ENCODE data around the gene GAL3ST2. TPM values are rescaled to one million over a fixed set of nuclear protein-coding genes. Genes with fewer than 3 reads are reported as not detected.
"Not testable (repeated sequence)": the region's sequence is repeated elsewhere in the genome, so short reads cannot be mapped to it uniquely, and the experiment has no call there.

The GAL3ST2 gene
- total RNA-seq, 2 experiments from 2014 or later, result 0.20 TPM; not detected in 1

GRCh38 chr2:241796209-241796608 is 19.6 kb downstream of the GAL3ST2 start:
- ATAC-seq (no peak), DNase-seq (peak; percentile 30)
- peaks cover 2% of the 10 kb centered on the region for H3K9me3 Mint-ChIP-seq (ENCODE audit: low read depth)
- H3K36me3 Mint-ChIP-seq, result no peaks in the 10 kb centered on the region
- CTCF ChIA-PET, result no interaction called here
- no peak overlapping the region for H3K27ac Mint-ChIP-seq
- no peak overlapping the region for H3K4me3 Mint-ChIP-seq
- H3K27me3 Mint-ChIP-seq, result peaks cover 5% of the 10 kb centered on the region
- H3K4me1 Mint-ChIP-seq, result no peaks in the 10 kb centered on the region

DNA sequence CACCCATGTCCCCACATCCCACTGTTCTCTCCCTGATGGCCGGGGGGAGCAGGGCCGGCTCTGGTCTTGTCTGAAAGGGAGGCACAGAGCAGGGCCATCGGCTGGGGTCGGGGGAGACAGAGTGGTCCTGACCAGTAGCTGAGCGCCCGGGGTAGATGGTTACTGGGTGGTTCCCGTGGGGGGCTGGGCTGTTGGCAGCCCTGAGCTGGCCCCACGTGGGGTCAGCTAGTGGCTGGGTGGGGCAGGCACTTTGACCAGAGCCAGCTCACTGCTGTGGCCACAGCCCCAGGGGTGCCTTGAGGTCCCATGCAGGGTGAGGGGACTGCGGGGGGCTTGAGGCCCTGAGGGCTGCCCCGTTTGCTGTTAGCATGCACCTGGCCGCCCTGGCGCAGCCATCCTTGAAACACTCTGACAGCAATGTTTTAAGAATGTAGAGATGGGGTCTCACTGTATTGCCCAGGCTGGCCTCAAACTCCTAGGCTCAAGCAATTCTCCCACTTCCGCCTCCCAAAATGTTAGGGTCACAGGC is 20.1 kb downstream of the GAL3ST2 start:
- CTCF ChIA-PET, result no interaction called here
- DNase-seq (peak; percentile 37), ATAC-seq (no peak)
- Mint-ChIP-seq H3K36me3 (no peaks in the 10 kb centered on the region), H3K4me1 (no peaks in the 10 kb centered on the region), H3K4me3 (no peak overlapping the region), H3K27me3 (peaks cover 5% of the 10 kb centered on the region), H3K27ac (no peak overlapping the region), H3K9me3 (ENCODE audit: low read depth) (peaks cover 2% of the 10 kb centered on the region)

DNA sequence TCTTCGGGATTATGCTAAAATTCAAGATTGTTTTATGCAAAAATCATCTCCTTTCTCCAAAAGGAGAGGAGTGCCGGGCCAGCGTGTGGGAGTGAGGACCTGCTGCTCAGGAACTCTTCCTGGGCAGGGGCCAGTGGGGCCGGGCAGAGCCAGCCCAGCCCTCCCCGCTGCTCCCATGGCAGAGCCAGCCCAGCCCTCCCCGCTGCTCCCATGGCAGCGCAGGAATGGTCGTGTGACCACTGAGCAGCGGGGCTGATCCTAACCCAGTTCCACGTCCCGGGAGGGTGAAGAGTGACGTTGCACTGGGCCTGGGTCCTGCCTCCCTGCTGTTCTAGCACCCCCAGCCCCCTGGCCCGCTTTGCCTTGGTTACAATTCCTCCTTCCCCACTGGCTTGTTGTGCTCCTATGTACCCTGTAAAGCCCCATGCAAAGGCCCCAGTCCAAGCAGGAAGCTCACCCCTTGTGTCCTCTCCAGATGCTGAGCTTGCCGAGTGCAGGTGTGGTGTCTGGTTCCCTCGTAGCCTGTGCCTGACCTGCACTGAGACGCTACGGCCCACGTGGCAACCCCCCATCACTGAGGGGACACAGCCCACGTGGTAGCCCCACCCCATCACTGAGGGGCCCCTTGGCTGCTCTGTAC is 20.9 kb downstream of the GAL3ST2 start:
- CTCF ChIA-PET, result no interaction called here
- Mint-ChIP-seq H3K4me1 (no peaks in the 10 kb centered on the region), H3K27ac (no peak overlapping the region), H3K27me3 (peaks cover 5% of the 10 kb centered on the region), H3K9me3 (ENCODE audit: low read depth) (no peaks in the 10 kb centered on the region), H3K4me3 (no peak overlapping the region), H3K36me3 (no peaks in the 10 kb centered on the region)
- ATAC-seq (no peak), DNase-seq (peak; percentile 37)

GRCh38 chr2:241798081-241798630 is 21.5 kb downstream of the GAL3ST2 start:
- no peak overlapping the region for H3K4me3 Mint-ChIP-seq
- no peaks in the 10 kb centered on the region for H3K9me3 Mint-ChIP-seq (ENCODE audit: low read depth)
- H3K27me3 Mint-ChIP-seq, result peaks cover 5% of the 10 kb centered on the region
- no peak overlapping the region for H3K27ac Mint-ChIP-seq
- H3K36me3 Mint-ChIP-seq, result no peaks in the 10 kb centered on the region
- ATAC-seq, result no peak
- no peaks in the 10 kb centered on the region for H3K4me1 Mint-ChIP-seq
- CTCF ChIA-PET, result no interaction called here
- peak; percentile 40 for DNase-seq

DNA sequence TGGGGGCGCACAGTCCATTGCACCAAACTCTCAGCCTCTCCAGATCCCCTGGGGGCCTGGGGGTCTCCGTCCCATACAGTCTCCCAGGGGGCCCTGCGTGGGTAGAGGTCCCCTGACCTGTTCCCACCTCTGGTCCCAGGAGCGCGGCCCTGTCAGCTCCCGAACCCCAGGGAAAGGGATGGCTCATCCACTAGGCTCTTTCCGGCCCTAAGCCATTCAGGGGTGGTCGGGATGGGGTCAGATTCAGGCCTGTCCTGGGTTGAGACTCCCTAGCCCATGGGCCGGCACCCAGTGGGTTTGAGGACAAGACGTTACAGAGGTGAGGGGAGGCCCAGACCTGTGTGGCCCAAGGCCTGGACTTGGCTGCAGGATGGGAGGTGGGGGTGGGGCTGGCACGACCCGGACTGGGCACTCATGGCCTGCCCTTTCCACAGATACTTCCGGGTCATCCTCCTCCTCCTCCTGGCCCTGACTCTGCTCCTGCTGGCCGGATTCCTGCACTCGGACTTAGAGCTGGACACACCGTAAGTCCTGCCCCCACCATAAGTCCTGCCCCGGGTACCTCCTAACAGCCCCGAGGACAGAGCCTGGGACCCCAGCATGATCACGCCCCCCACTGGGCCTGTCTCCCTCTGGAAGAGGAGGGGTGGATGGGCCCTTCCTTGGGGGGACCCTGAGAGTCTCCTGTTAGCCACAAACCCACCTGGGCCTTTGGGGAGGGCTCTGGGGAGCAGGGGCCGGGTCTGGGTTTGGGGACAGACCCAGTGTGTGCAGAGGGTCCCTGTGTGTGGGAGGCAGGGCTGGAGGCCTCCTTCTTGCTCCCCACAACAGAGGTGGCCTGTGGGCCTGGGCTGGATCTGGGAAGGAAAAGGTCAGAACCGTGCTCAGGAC is 22.3 kb downstream of the GAL3ST2 start:
- ATAC-seq, result no peak
- CTCF ChIA-PET, result no interaction called here
- Mint-ChIP-seq H3K27ac (no peak overlapping the region), H3K36me3 (no peaks in the 10 kb centered on the region), H3K4me1 (peaks cover 3% of the 10 kb centered on the region), H3K4me3 (no peak overlapping the region), H3K9me3 (ENCODE audit: low read depth) (no peaks in the 10 kb centered on the region), H3K27me3 (peaks cover 8% of the 10 kb centered on the region)
- no peak for DNase-seq

GRCh38 chr2:241799522-241800197 is 23.0 kb downstream of the GAL3ST2 start:
- Mint-ChIP-seq H3K4me1 (peaks cover 5% of the 10 kb centered on the region), H3K4me3 (no peak overlapping the region), H3K36me3 (no peaks in the 10 kb centered on the region), H3K9me3 (ENCODE audit: low read depth) (no peaks in the 10 kb centered on the region), H3K27me3 (peaks cover 10% of the 10 kb centered on the region), H3K27ac (no peak overlapping the region)
- CTCF ChIA-PET, result no interaction called here
- DNase-seq, result peak; percentile 33
- ATAC-seq, result no peak

GRCh38 chr2:241800198-241800903 is 23.7 kb downstream of the GAL3ST2 start:
- ATAC-seq; DNase-seq; H3K36me3 Mint-ChIP-seq; H3K27ac Mint-ChIP-seq; H3K4me1 Mint-ChIP-seq; H3K4me3 Mint-ChIP-seq; H3K9me3 Mint-ChIP-seq (ENCODE audit: low read depth); CTCF ChIA-PET: not testable (repeated sequence)
- peaks cover 11% of the 10 kb centered on the region for H3K27me3 Mint-ChIP-seq

DNA sequence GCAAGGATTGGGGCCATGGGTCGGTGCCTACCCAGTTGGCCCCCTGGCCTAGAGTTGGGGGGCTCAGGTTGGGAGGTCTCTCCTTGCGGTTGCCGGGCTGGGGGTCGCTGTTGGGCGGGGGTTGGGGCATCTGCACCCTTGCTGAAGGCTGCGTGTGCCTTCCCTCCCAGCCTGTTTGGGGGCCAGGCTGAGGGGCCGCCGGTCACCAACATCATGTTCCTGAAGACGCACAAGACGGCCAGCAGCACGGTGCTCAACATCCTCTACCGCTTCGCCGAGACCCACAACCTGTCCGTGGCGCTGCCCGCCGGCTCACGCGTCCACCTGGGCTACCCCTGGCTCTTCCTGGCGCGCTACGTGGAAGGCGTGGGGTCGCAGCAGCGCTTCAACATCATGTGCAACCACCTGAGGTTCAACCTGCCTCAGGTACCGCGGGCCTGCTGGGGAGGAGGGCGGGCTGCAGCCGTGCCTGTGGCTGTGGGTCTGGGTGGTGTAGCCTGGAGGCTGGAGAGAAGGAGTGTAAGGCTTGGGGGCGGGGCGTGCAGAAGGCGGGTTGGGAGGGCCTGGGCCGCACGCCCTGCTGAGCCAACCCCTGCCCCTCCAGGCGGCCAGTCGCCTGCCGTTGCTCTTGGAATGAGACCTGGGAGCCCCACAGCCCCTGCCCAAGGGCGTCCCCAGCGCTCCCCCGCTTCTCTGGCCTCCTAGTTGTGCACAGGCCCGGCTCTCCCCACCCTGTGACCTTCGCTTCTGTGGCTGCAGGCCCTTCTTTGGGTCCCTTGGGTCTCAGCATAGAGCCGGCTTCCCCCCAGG is 25.2 kb downstream of the GAL3ST2 start:
- peaks cover 9% of the 10 kb centered on the region for H3K4me1 Mint-ChIP-seq
- no peaks in the 10 kb centered on the region for H3K9me3 Mint-ChIP-seq (ENCODE audit: low read depth)
- H3K36me3 Mint-ChIP-seq, result no peaks in the 10 kb centered on the region
- CTCF ChIA-PET, result no interaction called here
- H3K27ac Mint-ChIP-seq, result no peak overlapping the region
- H3K4me3 Mint-ChIP-seq, result no peak overlapping the region
- DNase-seq (peak; percentile 36), ATAC-seq (no peak)
- H3K27me3 Mint-ChIP-seq, result peaks cover 8% of the 10 kb centered on the region

- Mint-ChIP-seq H3K9me3 (ENCODE audit: low read depth) (no peaks in the 10 kb centered on the region), H3K27ac (no peak overlapping the region), H3K4me1 (peaks cover 9% of the 10 kb centered on the region), H3K36me3 (no peaks in the 10 kb centered on the region), H3K4me3 (no peak overlapping the region), H3K27me3 (peaks cover 8% of the 10 kb centered on the region)
- CTCF ChIA-PET, result interaction anchor here (1.4 kb wide), 1 partner anchor 38 kb away, joined by 6 read pairs; no protein-coding TSS in a partner anchor
- DNase-seq, result peak; percentile 37
- ATAC-seq, result no peak
These were observed 26.0 kb downstream of the GAL3ST2 start for GRCh38 chr2:241802421-241803318.

DNA sequence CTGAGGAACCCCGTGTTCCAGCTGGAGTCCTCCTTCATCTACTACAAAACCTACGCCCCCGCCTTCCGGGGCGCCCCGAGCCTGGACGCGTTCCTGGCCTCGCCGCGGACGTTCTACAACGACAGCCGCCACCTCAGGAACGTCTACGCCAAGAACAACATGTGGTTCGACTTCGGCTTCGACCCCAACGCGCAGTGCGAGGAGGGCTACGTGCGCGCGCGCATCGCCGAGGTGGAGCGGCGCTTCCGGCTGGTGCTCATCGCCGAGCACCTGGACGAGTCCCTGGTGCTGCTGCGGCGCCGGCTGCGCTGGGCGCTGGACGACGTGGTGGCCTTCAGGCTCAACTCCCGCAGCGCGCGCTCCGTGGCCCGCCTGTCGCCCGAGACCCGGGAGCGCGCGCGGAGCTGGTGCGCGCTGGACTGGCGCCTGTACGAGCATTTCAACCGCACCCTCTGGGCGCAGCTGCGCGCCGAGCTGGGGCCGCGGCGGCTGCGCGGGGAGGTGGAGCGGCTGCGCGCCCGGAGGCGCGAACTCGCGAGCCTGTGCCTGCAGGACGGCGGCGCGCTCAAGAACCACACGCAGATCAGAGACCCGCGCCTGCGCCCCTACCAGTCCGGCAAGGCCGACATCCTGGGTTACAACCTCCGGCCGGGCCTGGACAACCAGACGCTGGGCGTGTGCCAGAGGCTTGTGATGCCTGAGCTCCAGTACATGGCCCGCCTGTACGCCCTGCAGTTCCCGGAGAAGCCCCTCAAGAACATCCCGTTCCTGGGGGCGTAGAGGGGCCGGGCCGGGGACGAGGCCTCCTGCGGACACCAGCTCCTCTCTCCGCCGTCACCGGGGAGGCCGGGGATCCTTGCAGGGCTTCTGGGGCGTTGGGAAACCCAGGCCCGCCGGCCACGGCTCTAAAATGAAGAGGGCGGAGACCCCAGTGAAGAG is 27.0 kb downstream of the GAL3ST2 start:
- H3K9me3 Mint-ChIP-seq (ENCODE audit: low read depth), result no peaks in the 10 kb centered on the region
- peak overlapping the region; percentile 57 for H3K27ac Mint-ChIP-seq
- peak; percentile 75 for ATAC-seq

More for the DNA sequence above, 27.0 kb downstream of the GAL3ST2 start:
- H3K4me1 Mint-ChIP-seq, result peaks cover 9% of the 10 kb centered on the region
- H3K27me3 Mint-ChIP-seq, result peaks cover 8% of the 10 kb centered on the region
- CTCF ChIA-PET, result interaction anchor here (1.0 to 1.5 kb wide), 4 partner anchors 39 to 77 kb away, joined by 3 to 6 read pairs (median 4); no protein-coding TSS in a partner anchor
- no peaks in the 10 kb centered on the region for H3K36me3 Mint-ChIP-seq
- DNase-seq, result peak; percentile 65
- peak overlapping the region; percentile 56 for H3K4me3 Mint-ChIP-seq

Measured in activated CD8-positive, alpha-beta memory T cell treated with anti-CD3 and anti-CD28 coated beads, Interleukin-2, amount 10 ng/mL, durations not matched to agents 7 days and 5 days (primary cell).